ENCODE results near the gene STIMATE.

STIMATE gene

DNA sequence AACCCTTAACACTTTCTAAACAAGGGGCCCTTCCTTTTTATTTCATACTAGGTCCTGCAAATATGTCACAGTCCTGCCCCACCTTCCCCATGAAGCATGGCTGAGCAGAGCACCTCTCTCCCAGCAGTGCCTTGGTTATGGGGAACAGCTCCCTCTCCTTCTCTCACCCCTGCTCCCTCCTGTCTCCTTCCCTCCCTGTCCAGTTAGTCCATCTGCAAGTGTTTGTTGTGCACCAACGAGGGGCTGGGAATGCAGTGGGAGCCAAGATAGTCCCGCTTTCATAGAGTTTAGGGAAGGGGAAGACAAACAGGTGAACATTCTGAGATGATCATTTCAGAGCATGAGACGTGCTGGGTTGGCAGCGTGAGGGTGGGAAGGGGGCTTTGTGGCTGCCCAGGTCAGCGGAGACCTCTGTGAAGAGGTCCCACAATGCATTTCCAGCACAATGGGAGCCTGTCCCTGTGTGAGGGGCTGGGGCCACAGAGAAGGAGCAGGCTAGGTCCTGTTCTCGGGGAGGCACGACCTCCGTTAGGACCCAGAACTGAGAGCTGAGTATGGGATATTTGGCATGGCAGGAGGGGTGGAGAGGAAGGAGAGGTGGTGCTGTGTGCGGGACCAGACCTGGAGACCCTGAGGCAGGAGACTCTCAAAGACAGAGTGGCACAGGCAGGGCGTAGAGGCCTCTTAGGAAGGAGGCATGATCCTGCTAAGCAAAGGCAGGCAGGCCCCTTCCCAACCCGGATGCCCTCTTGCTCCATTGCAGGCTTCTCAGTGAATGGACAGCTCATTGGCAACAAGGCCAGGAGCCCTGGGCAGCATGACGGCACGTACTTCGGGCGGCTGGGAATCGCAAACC, 108.2 kb downstream of the STIMATE start:
- DNase-seq, result no peak

GRCh38 chr3:52787672-52788625, 109.4 kb downstream of the STIMATE start:
- no peak for DNase-seq

DNA sequence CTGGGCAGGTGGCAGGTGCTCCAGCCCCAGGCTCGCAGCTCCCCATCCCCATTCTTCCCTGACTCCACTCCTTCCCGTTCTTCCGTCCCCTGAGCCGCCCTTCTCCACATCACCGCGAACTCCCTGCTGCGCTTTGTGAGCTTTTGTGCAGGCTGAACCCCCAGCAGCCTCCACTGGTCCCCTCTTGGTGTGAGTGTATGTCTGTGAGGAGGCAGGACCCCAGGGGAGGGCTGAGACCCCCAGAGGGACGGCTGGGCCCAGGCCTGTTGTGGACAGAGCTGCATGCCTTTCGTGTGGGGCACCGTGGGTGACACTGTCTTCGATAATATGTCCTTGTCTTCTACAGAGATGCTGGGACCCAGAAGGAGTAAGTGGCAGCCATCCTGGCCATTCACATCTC, 110.1 kb downstream of the STIMATE start:
- no peak for DNase-seq
